IMR-90 (cell line): ENCODE data around the gene FST. TPM values are rescaled to one million over a fixed set of nuclear protein-coding genes. Genes with fewer than 3 reads are reported as not detected.

Experiments used
- ATAC-seq: fragments of 200-7000 bp; cut with Tn5 transposase; 2 replicates; pipeline ENCODE4 v1.9.1; 2020; ENCODE audit warnings: low read depth, mild to moderate bottlenecking, moderate library complexity
- BruUV-seq: library from RNA; stranded (reverse); fragments of 400-500 nt; replicated peaks from 2 replicates; lab custom pipeline; 2021; lab: Mats Ljungman, UMichigan
- CTCF ChIA-PET: fragments of 300-600 bp; formaldehyde crosslinking; extraction: SDS; loops from one replicate; lab custom pipeline; 2021; ENCODE audit warnings: antibody characterized with exemption; lab: Yijun Ruan, JAX
- POLR2A ChIA-PET: fragments of 300-600 bp; sonication (Branson Sonifier 250); formaldehyde crosslinking; loops from one replicate; lab custom pipeline; 2022; ENCODE audit warnings: antibody characterized with exemption; ENCODE audit not compliant: unreplicated experiment; lab: Charles Lee
- DNase-seq: peaks from one replicate; pipeline ENCODE4 v3.0.0; 2013
- H2AFZ ChIP-seq: replicated peaks from 2 replicates; pipeline ENCODE3; 2013; ENCODE audit warnings: low read length, mild to moderate bottlenecking; ENCODE audit not compliant: poor library complexity
- H2AK5ac ChIP-seq: 2 replicates; pipeline ENCODE4 v1.6.1; 2013; ENCODE audit warnings: low read depth, low read length, inconsistent platforms
- H2AK9ac ChIP-seq: replicated peaks from 2 replicates; pipeline ENCODE3; 2013; ENCODE audit warnings: mild to moderate bottlenecking, low read depth, low read length, moderate library complexity; ENCODE audit not compliant: poor library complexity
- H2BK120ac ChIP-seq: 2 replicates; pipeline ENCODE4 v1.6.1; 2013; ENCODE audit warnings: low read depth, low read length, inconsistent platforms
- H2BK15ac ChIP-seq: 3 replicates; pipeline ENCODE4 v1.6.1; 2013; ENCODE audit warnings: low read depth, low read length, inconsistent platforms
- H2BK20ac ChIP-seq: 2 replicates; pipeline ENCODE4 v1.6.1; 2013; ENCODE audit warnings: low read depth, mild to moderate bottlenecking, inconsistent platforms, low read length, moderate library complexity
- H2BK5ac ChIP-seq: 2 replicates; pipeline ENCODE4 v1.6.1; 2013; ENCODE audit warnings: mild to moderate bottlenecking, low read depth, low read length, inconsistent platforms; ENCODE audit not compliant: poor library complexity, severe bottlenecking
- H3K14ac ChIP-seq: replicated peaks from 2 replicates; pipeline ENCODE4 v1.6.1; 2013; ENCODE audit warnings: low read depth, low read length, inconsistent platforms
- H3K18ac ChIP-seq: 2 replicates; pipeline ENCODE4 v1.6.1; 2013; ENCODE audit warnings: low read depth, low read length, control low read depth
- H3K23ac ChIP-seq: 2 replicates; pipeline ENCODE4 v1.6.1; 2013; ENCODE audit warnings: low read depth, low read length, inconsistent platforms
- H3K27ac ChIP-seq: 2 replicates; pipeline ENCODE4 v1.5.1; 2013; ENCODE audit warnings: mild to moderate bottlenecking, control low read depth, low read length; ENCODE audit not compliant: insufficient read depth
- H3K27me3 ChIP-seq: 2 replicates; pipeline ENCODE4 v1.6.1; 2013; ENCODE audit warnings: low read length; ENCODE audit not compliant: control insufficient read depth, insufficient read depth
- H3K36me3 ChIP-seq: 2 replicates; pipeline ENCODE4 v1.6.1; 2013; ENCODE audit warnings: low read length, mixed read lengths; ENCODE audit not compliant: control insufficient read depth, insufficient read depth
- H3K4ac ChIP-seq: 2 replicates; pipeline ENCODE4 v1.6.1; 2013; ENCODE audit warnings: low read depth, low read length, inconsistent platforms
- H3K4me1 ChIP-seq: 2 replicates; pipeline ENCODE4 v1.6.1; 2013; ENCODE audit warnings: low read length, mixed read lengths; ENCODE audit not compliant: control insufficient read depth, insufficient read depth
- H3K4me2 ChIP-seq: 2 replicates; pipeline ENCODE4 v1.6.1; 2013; ENCODE audit warnings: low read depth, mild to moderate bottlenecking, control low read depth, low read length, moderate library complexity
- H3K4me3 ChIP-seq: 2 replicates; pipeline ENCODE4 v1.5.1; 2013; ENCODE audit warnings: low read depth, mild to moderate bottlenecking, control low read depth, low read length, moderate library complexity; ENCODE audit not compliant: insufficient read depth
- H3K56ac ChIP-seq: 2 replicates; pipeline ENCODE4 v1.6.1; 2013; ENCODE audit warnings: low read length, inconsistent platforms; ENCODE audit not compliant: insufficient read depth; ENCODE audit errors: extremely low read depth
- H3K79me1 ChIP-seq, 2 experiments: 2 replicates each; pipeline ENCODE4 v1.6.1; 2013; ENCODE audit warnings: low read length in 2 of 2, inconsistent platforms in 1 of 2, low read depth in 1 of 2
- H3K9ac ChIP-seq: 2 replicates; pipeline ENCODE4 v1.6.1; 2013; ENCODE audit warnings: low read depth, low read length, control low read depth
- H3K9me1 ChIP-seq: 2 replicates; pipeline ENCODE4 v1.6.1; 2013; ENCODE audit warnings: low read length, inconsistent platforms; ENCODE audit not compliant: insufficient read depth
- H3K9me3 ChIP-seq: 2 replicates; pipeline ENCODE4 v1.6.1; 2013; ENCODE audit warnings: low read length; ENCODE audit not compliant: control insufficient read depth, insufficient read depth
- H4K20me1 ChIP-seq: 2 replicates; pipeline ENCODE4 v1.6.1; 2013; ENCODE audit warnings: low read length, inconsistent platforms; ENCODE audit not compliant: insufficient read depth
- H4K5ac ChIP-seq: 2 replicates; pipeline ENCODE4 v1.6.1; 2013; ENCODE audit warnings: mild to moderate bottlenecking, low read depth, low read length, control low read depth
- H4K8ac ChIP-seq, 2 experiments: 2 replicates each; pipeline ENCODE4 v1.6.1; 2013; ENCODE audit warnings: low read depth in 2 of 2, low read length in 2 of 2, control low read depth in 1 of 2, inconsistent platforms in 1 of 2
- H4K91ac ChIP-seq: 2 replicates; pipeline ENCODE4 v1.6.1; 2013; ENCODE audit warnings: low read depth, low read length, inconsistent platforms; ENCODE audit not compliant: insufficient read depth
- CEBPB ChIP-seq: IDR thresholded peaks from 2 replicates; pipeline ENCODE4 v1.6.1; 2012; ENCODE audit warnings: low read depth, low read length, improper control_type of control experiment
- FOS ChIP-seq: fragments of 150-350 bp; IDR thresholded peaks from 2 replicates; pipeline ENCODE4 v1.6.1; 2016; ENCODE audit warnings: low read depth, low read length
- MAZ ChIP-seq: IDR thresholded peaks from 2 replicates; pipeline ENCODE4 v1.6.1; 2012; ENCODE audit warnings: low read depth, mild to moderate bottlenecking, low read length, improper control_type of control experiment, moderate library complexity, borderline replicate concordance
- MXI1 ChIP-seq: IDR thresholded peaks from 2 replicates; pipeline ENCODE4 v1.6.1; 2012; ENCODE audit warnings: low read depth, mild to moderate bottlenecking, low read length, moderate library complexity, borderline replicate concordance
- NFE2L2 ChIP-seq: fragments of 150-350 bp; IDR thresholded peaks from 2 replicates; pipeline ENCODE4 v1.6.1; 2016; ENCODE audit warnings: low read depth, mild to moderate bottlenecking, low read length
- RFX5 ChIP-seq: IDR thresholded peaks from 2 replicates; pipeline ENCODE4 v1.8.0; 2012; ENCODE audit warnings: low read depth, mild to moderate bottlenecking, low read length, moderate library complexity
- dilution Hi-C: fragments of 300-500 bp; cut with HindIII; formaldehyde crosslinking; loops from one replicate; pipeline ENCODE4 v1.14.3; 2018; ENCODE audit warnings: low sequenced_read_pairs; ENCODE audit not compliant: unreplicated experiment
- in situ Hi-C: fragments of 300-500 bp; cut with MboI; formaldehyde crosslinking; loops from 3 replicates; pipeline ENCODE4 v1.14.3; 2019; ENCODE audit warnings: low sequenced_read_pairs, inconsistent platforms, mixed read lengths
- intact Hi-C: fragments of 100-400 bp; cut with micrococcal nuclease; formaldehyde crosslinking; loops from 2 replicates; pipeline ENCODE4 v1.10.0; 2022
- polyA plus RNA-seq, 3 experiments: library from polyadenylated mRNA; depleted of rRNA; stranded (reverse); fragments of >200 nt; gene quantifications; 2 replicates each; pipeline ENCODE4 v1.2.3, GENCODE V29; 2012; ENCODE audit warnings: low replicate concordance in 1 of 3
- total RNA-seq: library from RNA; depleted of rRNA; stranded (reverse); fragments of >200 nt; gene quantifications from 2 replicates; pipeline ENCODE4 v1.2.3, GENCODE V29; 2012
- TF ChIP-seq, protein P1 (sequence below): conservative IDR thresholded peaks from 2 replicates; pipeline ENCODE4 v1.5.1; 2012; ENCODE audit warnings: mild to moderate bottlenecking, low read depth, low read length, improper control_type of control experiment

The FST gene
- total and polyA plus RNA-seq, 2 of the 4 experiments (the other 2 are of a cell fraction), result 141 to 195 TPM

DNA sequence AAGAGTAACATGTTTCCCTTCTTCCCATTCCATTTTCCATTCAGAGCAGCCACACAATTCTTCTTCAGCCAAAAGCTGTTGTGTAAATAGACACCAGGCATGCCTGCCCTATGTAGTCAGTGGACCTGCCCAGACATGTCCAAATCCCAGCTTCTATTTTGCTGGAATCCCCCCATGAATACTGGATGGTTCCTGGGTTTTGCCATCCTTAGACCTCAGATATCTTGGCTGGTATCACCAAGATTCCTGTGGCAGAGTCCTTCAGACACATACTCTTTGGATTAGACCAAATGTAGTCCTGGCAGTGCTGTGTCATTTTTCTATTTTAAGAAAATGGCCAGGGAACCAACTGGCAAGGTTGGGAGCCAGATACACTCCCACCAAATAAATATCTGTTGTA lies 10.3 kb downstream of the FST start:
- peak overlapping the region; percentile 74 for H3K18ac ChIP-seq
- H3K4me2 ChIP-seq, result 0 out of 2 replicates have a peak overlapping the region, but pooled peaks have one; percentile 0
- peak overlapping the region; percentile 97 for H3K4ac ChIP-seq
- peak; percentile 79 for ATAC-seq
- peaks cover 4% of the 10 kb centered on the region for H3K36me3 ChIP-seq
- H3K27ac ChIP-seq, result peak overlapping the region; percentile 68; the same call in 1 of the 2 replicates
- ChIA-PET POLR2A (interaction anchor here (0.9 kb wide), 1 partner anchor 365 kb away, joined by 3 read pairs; no protein-coding TSS in a partner anchor), CTCF (no interaction called here)
- H3K9ac ChIP-seq, result no peak overlapping the region
- H4K5ac ChIP-seq, result peak overlapping the region; percentile 58
- H3K9me3 ChIP-seq, result no peaks in the 10 kb centered on the region; the same call in 1 of the 2 replicates
- intact Hi-C loops (no loop called here), dilution Hi-C loops (no loop called here), in situ Hi-C loops (no loop called here)
- H2BK5ac ChIP-seq, result peak overlapping the region; percentile 100
- peak overlapping the region; percentile 100 for H2BK20ac ChIP-seq
- H4K20me1 ChIP-seq, result no peaks in the 10 kb centered on the region
- peak overlapping the region; percentile 34; the same call in 1 of the 2 replicates for H2AK5ac ChIP-seq
- H3K14ac ChIP-seq, result peak overlapping the region; percentile 99
- H3K4me1 ChIP-seq, result peaks cover 6% of the 10 kb centered on the region
- DNase-seq, result peak; percentile 87
- H3K23ac ChIP-seq, result peak overlapping the region; percentile 96
- H3K9me1 ChIP-seq, result peaks cover 3% of the 10 kb centered on the region; the same call in 1 of the 2 replicates
- H3K56ac ChIP-seq, result peak overlapping the region; percentile 91
- H2AK9ac ChIP-seq, result peak overlapping the region; percentile 91
- peak overlapping the region; percentile 82 for H2AFZ ChIP-seq
- no TSS peak for BruUV-seq
- H4K91ac ChIP-seq, result peak overlapping the region; percentile 93
- peak overlapping the region; percentile 99 for H2BK120ac ChIP-seq
- TF ChIP-seq MXI1 (no peak), NFE2L2 (no peak), RFX5 (no peak), FOS (no peak), CEBPB (0 out of 2 replicates have a peak, but pooled peaks have one; percentile 31), MAZ (no peak)
- TF ChIP-seq, protein P1, sequence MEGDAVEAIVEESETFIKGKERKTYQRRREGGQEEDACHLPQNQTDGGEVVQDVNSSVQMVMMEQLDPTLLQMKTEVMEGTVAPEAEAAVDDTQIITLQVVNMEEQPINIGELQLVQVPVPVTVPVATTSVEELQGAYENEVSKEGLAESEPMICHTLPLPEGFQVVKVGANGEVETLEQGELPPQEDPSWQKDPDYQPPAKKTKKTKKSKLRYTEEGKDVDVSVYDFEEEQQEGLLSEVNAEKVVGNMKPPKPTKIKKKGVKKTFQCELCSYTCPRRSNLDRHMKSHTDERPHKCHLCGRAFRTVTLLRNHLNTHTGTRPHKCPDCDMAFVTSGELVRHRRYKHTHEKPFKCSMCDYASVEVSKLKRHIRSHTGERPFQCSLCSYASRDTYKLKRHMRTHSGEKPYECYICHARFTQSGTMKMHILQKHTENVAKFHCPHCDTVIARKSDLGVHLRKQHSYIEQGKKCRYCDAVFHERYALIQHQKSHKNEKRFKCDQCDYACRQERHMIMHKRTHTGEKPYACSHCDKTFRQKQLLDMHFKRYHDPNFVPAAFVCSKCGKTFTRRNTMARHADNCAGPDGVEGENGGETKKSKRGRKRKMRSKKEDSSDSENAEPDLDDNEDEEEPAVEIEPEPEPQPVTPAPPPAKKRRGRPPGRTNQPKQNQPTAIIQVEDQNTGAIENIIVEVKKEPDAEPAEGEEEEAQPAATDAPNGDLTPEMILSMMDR, result no peak
- peaks cover 0 to 6% of the 10 kb centered on the region in 2 experiments; a peak in 2 of 4 replicates for H3K79me1 ChIP-seq
- peak overlapping the region; percentile 35; the same call in 2 of the 3 replicates for H2BK15ac ChIP-seq
- no peaks in the 10 kb centered on the region for H3K27me3 ChIP-seq
- H3K4me3 ChIP-seq, result no peak overlapping the region
- H4K8ac ChIP-seq, result peak overlapping the region; percentile 44 to 99
